Upper lobe of left lung (tissue), 6 donors: Measurements from ENCODE around the gene AKR1B1. TPM values are rescaled to one million over a fixed set of nuclear protein-coding genes. Genes with fewer than 3 reads are reported as not detected.

Experiments used
- ATAC-seq, 2 donors: fragments of 200-7000 bp; cut with Tn5 transposase; one replicate each; pipeline ENCODE4 v1.9.1; 2022; ENCODE audit warnings: mild to moderate bottlenecking in 2 of 2, moderate library complexity in 2 of 2; ENCODE audit not compliant: low FRiP score in 2 of 2
- DNase-seq, 2 donors: peaks; one replicate each; pipeline ENCODE4 v3.0.0-alpha.2; 2019 to 2020
- H3K27ac ChIP-seq, 4 donors: fragments of 200-600 bp; sonication (generic); one replicate each; pipeline ENCODE4 v1.5.1; 2016 to 2019
- H3K27me3 ChIP-seq, 4 donors: fragments of 200-600 bp; sonication (generic); one replicate each; pipeline ENCODE4 v1.5.1; 2017 to 2019
- H3K36me3 ChIP-seq, 4 donors: fragments of 200-600 bp; sonication (generic); one replicate each; pipeline ENCODE4 v1.5.1; 2016 to 2019
- H3K4me1 ChIP-seq, 4 donors: fragments of 200-600 bp; sonication (generic); one replicate each; pipeline ENCODE4 v1.5.1; 2018 to 2019
- H3K4me3 ChIP-seq, 4 donors: fragments of 200-600 bp; sonication (generic); one replicate each; pipeline ENCODE4 v1.5.1; 2017 to 2019; ENCODE audit warnings: mild to moderate bottlenecking in 2 of 4, moderate library complexity in 1 of 4
- H3K9me3 ChIP-seq, 4 donors: fragments of 200-600 bp; sonication (generic); one replicate each; pipeline ENCODE4 v1.5.1; 2018 to 2019
- EP300 ChIP-seq, 4 donors: sonication (generic); formaldehyde crosslinking; IDR thresholded peaks; one replicate each; pipeline ENCODE4 v1.5.1; 2017; ENCODE audit warnings: antibody characterized with exemption in 4 of 4, control low read depth in 2 of 4
- POLR2A ChIP-seq, 4 donors: fragments of 450-650 bp; IDR thresholded peaks; one replicate each; pipeline ENCODE4 v1.5.1; 2016 to 2017; ENCODE audit warnings: antibody characterized with exemption in 4 of 4, mild to moderate bottlenecking in 2 of 4
- POLR2AphosphoS5 ChIP-seq, 2 donors: sonication (generic); formaldehyde crosslinking; IDR thresholded peaks; one replicate each; pipeline ENCODE4 v1.5.1; 2017; ENCODE audit warnings: antibody characterized with exemption in 2 of 2
- WGBS, 2 donors: methylation state at CpG; one replicate each; pipeline ENCODE4 v1.1.5; 2017 to 2018; 5-methylcytosine and 5-hydroxymethylcytosine counted together
- total RNA-seq, 6 donors: library from RNA; depleted of rRNA in 4 of 6; stranded (reverse); fragments of >200 nt in 4 of 6; gene quantifications; one replicate each; pipeline versions ENCODE4 v1.1.0 to v1.2.1, GENCODE V29; 2016 to 2021
- TF ChIP-seq, protein P1 (sequence below), 6 experiments: fragments of 450-650 bp in 4 of 6; fragments of 200-600 bp in 2 of 6; sonication (generic) in 2 of 6; IDR thresholded peaks; one replicate each; pipeline ENCODE4 v1.5.1; 2016 to 2019; ENCODE audit warnings: antibody characterized with exemption in 6 of 6
- donor health status: DM: no; HTN: no; CAD: no; lungs with moderate emphysema.
- donor health status: DM: no; HTN: yes; CAD: no; lungs with severe emphysema.

AKR1B1 gene
- total RNA-seq, 6 donors from 2014 or later: 39.2 to 108 (median 93.1) TPM

DNA sequence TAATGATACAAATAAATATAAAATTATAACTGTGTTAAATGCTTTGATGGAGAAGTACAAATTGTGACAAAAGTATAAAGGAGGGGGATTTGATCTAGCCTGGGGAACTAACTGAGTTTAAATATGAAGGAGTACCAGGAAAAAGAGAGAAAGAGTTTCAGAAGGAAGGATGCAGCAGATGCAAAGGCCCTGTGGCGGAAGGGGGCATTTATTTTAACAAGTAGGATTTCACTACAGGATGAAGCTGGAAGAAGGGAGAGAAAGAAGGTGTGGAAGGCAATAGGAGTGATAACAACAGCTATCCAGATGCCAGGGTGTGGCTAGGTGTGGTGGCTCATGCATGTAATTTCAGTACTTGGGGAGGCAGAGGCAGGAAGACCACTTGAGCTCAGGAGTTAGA lies 55.8 kb downstream of the AKR1B1 start:
- no peak for ATAC-seq
- H3K4me1 ChIP-seq: no peaks in the 10 kb centered on the region
- no peaks in the 10 kb centered on the region for H3K36me3 ChIP-seq
- WGBS, 2 donors: 92 to 98% methylated on average over 1 of the region's 1 CpG
- no peak overlapping the region for H3K4me3 ChIP-seq
- no peak overlapping the region for H3K27ac ChIP-seq
- no peak for DNase-seq
- H3K9me3 ChIP-seq: no peaks in the 10 kb centered on the region
- TF ChIP-seq, protein P1, sequence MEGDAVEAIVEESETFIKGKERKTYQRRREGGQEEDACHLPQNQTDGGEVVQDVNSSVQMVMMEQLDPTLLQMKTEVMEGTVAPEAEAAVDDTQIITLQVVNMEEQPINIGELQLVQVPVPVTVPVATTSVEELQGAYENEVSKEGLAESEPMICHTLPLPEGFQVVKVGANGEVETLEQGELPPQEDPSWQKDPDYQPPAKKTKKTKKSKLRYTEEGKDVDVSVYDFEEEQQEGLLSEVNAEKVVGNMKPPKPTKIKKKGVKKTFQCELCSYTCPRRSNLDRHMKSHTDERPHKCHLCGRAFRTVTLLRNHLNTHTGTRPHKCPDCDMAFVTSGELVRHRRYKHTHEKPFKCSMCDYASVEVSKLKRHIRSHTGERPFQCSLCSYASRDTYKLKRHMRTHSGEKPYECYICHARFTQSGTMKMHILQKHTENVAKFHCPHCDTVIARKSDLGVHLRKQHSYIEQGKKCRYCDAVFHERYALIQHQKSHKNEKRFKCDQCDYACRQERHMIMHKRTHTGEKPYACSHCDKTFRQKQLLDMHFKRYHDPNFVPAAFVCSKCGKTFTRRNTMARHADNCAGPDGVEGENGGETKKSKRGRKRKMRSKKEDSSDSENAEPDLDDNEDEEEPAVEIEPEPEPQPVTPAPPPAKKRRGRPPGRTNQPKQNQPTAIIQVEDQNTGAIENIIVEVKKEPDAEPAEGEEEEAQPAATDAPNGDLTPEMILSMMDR (IDR thresholded peaks at IDR 0.05): no peak
- no peak for TF ChIP-seq EP300 (IDR thresholded peaks at IDR 0.05)
- no peak for TF ChIP-seq POLR2A (IDR thresholded peaks at IDR 0.05)
- no peak for TF ChIP-seq POLR2AphosphoS5 (IDR thresholded peaks at IDR 0.05)
- H3K27me3 ChIP-seq: no peaks in the 10 kb centered on the region

GRCh38 chr7:134400859-134401258 lies 58.0 kb downstream of the AKR1B1 start:
- 90 to 92% methylated on average over 2 of the region's 2 CpGs for WGBS, 2 donors
- H3K4me3 ChIP-seq: no peak overlapping the region
- no peaks in the 10 kb centered on the region for H3K27me3 ChIP-seq
- ATAC-seq: no peak
- no peak for DNase-seq
- no peaks in the 10 kb centered on the region for H3K4me1 ChIP-seq
- no peaks in the 10 kb centered on the region for H3K36me3 ChIP-seq
- TF ChIP-seq, protein P1 (IDR thresholded peaks at IDR 0.05): no peak
- TF ChIP-seq POLR2A (IDR thresholded peaks at IDR 0.05): no peak
- TF ChIP-seq EP300 (IDR thresholded peaks at IDR 0.05): no peak
- no peak for TF ChIP-seq POLR2AphosphoS5 (IDR thresholded peaks at IDR 0.05)
- H3K9me3 ChIP-seq: no peaks in the 10 kb centered on the region
- H3K27ac ChIP-seq: no peak overlapping the region

- no peak for ATAC-seq
- no peak for DNase-seq
- no peak for TF ChIP-seq EP300 (IDR thresholded peaks at IDR 0.05)
- TF ChIP-seq POLR2A (IDR thresholded peaks at IDR 0.05): no peak
- no peak for TF ChIP-seq POLR2AphosphoS5 (IDR thresholded peaks at IDR 0.05)
- Histone ChIP-seq H3K36me3 (no peaks in the 10 kb centered on the region), H3K9me3 (no peaks in the 10 kb centered on the region), H3K4me1 (no peaks in the 10 kb centered on the region), H3K27me3 (no peaks in the 10 kb centered on the region), H3K4me3 (no peak overlapping the region), H3K27ac (no peak overlapping the region)
- 75 to 80% methylated on average over 5 of the region's 5 CpGs for WGBS, 2 donors
Measured at GRCh38 chr7:134396031-134396430, 62.9 kb downstream of the AKR1B1 start.

GRCh38 chr7:134395604-134396003 lies 63.3 kb downstream of the AKR1B1 start:
- Histone ChIP-seq H3K36me3 (no peaks in the 10 kb centered on the region), H3K27me3 (no peaks in the 10 kb centered on the region), H3K4me1 (no peaks in the 10 kb centered on the region), H3K9me3 (no peaks in the 10 kb centered on the region), H3K4me3 (no peak overlapping the region), H3K27ac (no peak overlapping the region)
- DNase-seq (no peak), ATAC-seq (no peak)
- 79 to 86% methylated on average over 4 of the region's 4 CpGs for WGBS, 2 donors
- TF ChIP-seq POLR2A (IDR thresholded peaks at IDR 0.05) (no peak), POLR2AphosphoS5 (IDR thresholded peaks at IDR 0.05) (no peak), EP300 (IDR thresholded peaks at IDR 0.05) (no peak)
- TF ChIP-seq, protein P1 (IDR thresholded peaks at IDR 0.05): no peak

DNA sequence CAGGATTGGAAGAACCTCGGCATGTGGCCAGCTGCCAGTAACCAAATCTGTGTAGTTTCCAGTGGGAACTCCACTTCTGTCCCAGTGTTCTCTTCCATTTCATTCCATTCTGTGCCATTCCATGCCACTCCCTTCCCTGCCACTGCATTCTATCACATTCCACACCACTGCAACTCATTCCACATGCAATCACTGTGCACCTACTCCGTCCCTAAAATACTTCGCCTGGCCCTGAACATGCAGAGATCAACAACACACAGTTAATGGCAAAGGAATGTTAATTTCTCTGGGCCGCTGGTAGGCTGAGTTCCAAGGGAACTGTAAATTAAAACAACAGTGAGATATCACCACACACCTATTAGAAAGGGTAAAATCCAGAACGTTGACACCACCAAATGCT lies 64.8 kb downstream of the AKR1B1 start:
- no peaks in the 10 kb centered on the region for H3K4me1 ChIP-seq
- no peaks in the 10 kb centered on the region for H3K36me3 ChIP-seq
- no peak overlapping the region for H3K4me3 ChIP-seq
- TF ChIP-seq POLR2A (IDR thresholded peaks at IDR 0.05): no peak
- no peak for TF ChIP-seq POLR2AphosphoS5 (IDR thresholded peaks at IDR 0.05)
- TF ChIP-seq, protein P1 (IDR thresholded peaks at IDR 0.05): no peak
- no peak for TF ChIP-seq EP300 (IDR thresholded peaks at IDR 0.05)
- ATAC-seq (no peak), DNase-seq (no peak)
- H3K27ac ChIP-seq: no peak overlapping the region
- WGBS, 2 donors: 50 to 67% methylated on average over 5 of the region's 5 CpGs
- H3K27me3 ChIP-seq: no peaks in the 10 kb centered on the region
- H3K9me3 ChIP-seq: no peaks in the 10 kb centered on the region

Other genes with a start within 250 kb of the AKR1B1 start
- 10 to 100 TPM in 3 of 6 donors, 1 to 10 TPM in 3; 1.8 to 16.8 (median 11.2) TPM for gene SLC35B4, start 142.2 kb downstream of the AKR1B1 start, total RNA-seq
- gene AKR1B10, start 68.5 kb upstream of the AKR1B1 start, total RNA-seq: under 1 TPM in 2 of 6 donors, not detected in 4; 0.14 to 0.34 TPM
- not detected for gene AKR1B15, start 90.0 kb upstream of the AKR1B1 start, total RNA-seq
- 10 to 100 TPM in 5 of 6 donors, 1 to 10 TPM in 1; 9.5 to 30.7 (median 14.3) TPM for gene BPGM, start 187.8 kb upstream of the AKR1B1 start, total RNA-seq